ENCODE results near the gene TMEM134.

The TMEM134 gene

GRCh38 chr11:67458266-67458665 lies 10.8 kb downstream of the TMEM134 start:
- no peak for DNase-seq (ENCODE audit: low read depth, low spot score)

DNA sequence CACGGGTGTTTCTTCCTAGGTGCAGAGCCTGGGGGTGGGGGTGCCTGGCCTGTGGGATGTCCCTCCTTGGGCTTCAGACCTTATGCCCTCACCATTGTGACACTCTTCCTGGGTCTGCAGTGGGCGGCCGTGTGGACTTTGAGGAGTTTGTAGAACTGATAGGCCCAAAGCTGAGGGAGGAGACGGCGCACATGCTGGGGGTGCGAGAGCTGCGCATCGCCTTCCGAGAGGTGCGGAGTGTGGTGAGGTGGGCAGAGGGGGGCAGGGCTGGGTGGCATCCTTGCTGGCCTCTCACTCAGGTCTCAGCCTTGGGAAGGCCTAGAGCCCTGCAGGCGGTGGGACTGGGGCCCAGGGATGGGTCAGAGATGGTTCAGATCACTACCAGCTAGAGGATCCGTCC lies 11.6 kb downstream of the TMEM134 start:
- DNase-seq (ENCODE audit: low read depth, low spot score), result no peak

- DNase-seq (ENCODE audit: low read depth, low spot score), result no peak
Observed at GRCh38 chr11:67456068-67456705, 12.9 kb downstream of the TMEM134 start.

GRCh38 chr11:67455054-67455453 lies 14.0 kb downstream of the TMEM134 start, which contains the start of gene CABP4:
Gene CABP4 (plus strand): TSS chr11:67455354. CDS start chr11:67455424, 70 bp downstream.
- DNase-seq (ENCODE audit: low read depth, low spot score), result no peak

DNA sequence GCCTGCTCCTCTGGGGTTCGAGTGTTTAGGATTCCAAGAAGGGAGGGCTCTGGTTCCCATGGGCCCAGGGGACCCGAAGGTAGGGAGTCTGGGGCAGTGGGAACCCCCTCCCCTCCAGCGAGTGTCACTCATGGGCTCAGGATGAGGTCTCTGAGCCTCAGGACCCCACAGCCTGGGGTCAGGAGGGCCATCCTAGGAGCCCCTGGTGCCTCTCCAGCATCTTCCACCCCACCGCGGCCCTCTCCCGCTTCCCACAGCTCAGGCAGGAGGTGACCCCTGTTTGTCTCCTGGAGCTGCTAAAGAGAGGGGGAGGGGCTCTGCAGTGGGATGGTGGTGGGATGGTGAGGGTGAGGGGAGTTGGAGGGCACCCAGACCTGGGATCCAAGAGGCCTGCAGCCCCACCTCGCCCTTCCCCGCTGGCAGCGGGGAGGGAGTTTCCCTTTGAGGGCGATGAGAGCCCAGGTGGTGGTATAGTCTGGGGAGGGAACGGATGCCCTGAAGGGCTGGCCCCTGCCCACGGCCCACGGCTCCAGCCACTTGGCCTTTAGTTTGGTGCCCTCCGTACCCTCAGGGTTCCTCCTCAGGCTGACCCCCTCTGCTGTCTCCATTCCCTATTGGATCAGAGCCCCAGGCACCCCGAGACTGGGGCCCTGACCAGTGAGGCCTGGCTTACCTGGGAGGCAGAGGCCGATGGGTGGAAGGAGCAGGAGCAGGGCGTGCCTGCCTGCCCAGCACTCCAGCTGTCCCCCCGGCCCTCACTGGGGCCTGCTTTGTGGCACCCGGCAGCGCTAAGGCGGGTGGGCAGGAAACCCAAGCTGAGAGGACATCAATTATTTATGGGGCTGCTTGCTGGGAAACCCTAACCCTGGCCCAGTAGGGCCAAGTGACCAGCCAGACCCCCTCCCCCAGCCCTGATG lies 15.0 kb downstream of the TMEM134 start:
- DNase-seq (ENCODE audit: low read depth, low spot score), result no peak

- no peak for DNase-seq (ENCODE audit: low read depth, low spot score)
Observed at GRCh38 chr11:67452141-67452952, 16.7 kb downstream of the TMEM134 start, which contains the start of gene GPR152. Gene GPR152 (minus strand): TSS chr11:67452729. CDS start chr11:67452724, 5 bp downstream.

DNA sequence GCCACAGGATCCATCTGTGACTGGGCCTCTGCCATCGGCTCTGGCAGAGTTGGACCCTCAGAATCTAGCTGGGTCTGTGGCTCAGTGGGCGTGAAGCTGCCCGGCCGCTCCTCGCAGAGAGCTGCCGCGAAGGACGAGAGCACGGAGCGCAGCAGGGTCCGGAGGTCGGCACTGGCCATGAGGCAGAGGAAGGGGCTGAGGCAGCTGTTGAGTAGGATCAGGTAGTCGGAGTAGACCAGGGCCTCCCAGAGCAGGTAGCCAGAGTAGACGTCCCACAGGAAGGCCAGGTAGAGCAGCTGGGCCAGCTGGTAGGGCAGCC lies 17.4 kb downstream of the TMEM134 start:
- no peak for DNase-seq (ENCODE audit: low read depth, low spot score)

DNA sequence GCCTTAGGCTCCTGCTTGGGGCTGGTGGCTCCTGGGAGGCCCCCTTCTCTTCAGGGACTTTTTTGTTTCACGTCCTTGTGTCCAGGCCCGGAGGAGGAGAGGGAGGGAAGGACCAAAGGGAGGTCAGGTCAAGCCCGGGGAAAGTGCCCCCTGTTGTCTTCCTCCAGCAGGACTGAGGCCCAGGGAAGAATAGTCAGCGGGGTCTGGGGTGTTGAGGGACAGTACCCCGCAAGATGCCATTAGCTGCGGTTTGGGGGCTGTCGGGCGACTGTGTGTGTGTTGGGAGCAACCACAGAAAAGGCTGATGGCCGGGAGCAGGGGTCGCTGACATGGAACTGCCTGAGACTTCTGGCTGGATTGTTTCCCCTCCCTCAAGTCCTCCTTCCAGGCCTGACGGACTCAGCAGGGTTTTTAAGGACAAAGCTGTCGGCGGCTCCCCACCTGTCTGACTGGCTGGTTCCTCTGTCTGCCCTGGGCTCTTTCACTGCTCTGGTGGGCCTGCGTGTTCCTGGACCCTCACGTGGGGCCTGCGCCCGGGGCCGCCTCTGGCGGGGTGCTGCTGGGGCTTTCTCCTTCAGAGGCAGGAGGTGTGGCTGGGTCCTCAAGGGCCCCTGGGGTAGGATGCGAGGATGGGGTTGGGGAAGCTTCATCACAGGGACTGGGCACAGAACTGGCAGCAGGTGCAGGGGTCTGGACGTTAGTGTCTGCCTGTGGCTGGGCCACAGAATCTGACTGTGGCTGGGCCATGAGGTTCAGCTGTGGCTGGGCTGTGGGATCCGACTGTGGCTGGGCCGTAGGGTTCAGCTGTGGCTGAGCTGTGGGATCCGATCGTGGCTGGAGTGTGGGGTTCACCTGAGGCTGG lies 18.0 kb downstream of the TMEM134 start:
- no peak for DNase-seq (ENCODE audit: low read depth, low spot score)

GRCh38 chr11:67449116-67449844 lies 19.8 kb downstream of the TMEM134 start:
- no peak for DNase-seq (ENCODE audit: low read depth, low spot score)

- no peak for DNase-seq (ENCODE audit: low read depth, low spot score)
Observed at GRCh38 chr11:67448220-67448609, 20.8 kb downstream of the TMEM134 start.

GRCh38 chr11:67445515-67445914 lies 23.5 kb downstream of the TMEM134 start:
- no peak for DNase-seq (ENCODE audit: low read depth, low spot score)

DNA sequence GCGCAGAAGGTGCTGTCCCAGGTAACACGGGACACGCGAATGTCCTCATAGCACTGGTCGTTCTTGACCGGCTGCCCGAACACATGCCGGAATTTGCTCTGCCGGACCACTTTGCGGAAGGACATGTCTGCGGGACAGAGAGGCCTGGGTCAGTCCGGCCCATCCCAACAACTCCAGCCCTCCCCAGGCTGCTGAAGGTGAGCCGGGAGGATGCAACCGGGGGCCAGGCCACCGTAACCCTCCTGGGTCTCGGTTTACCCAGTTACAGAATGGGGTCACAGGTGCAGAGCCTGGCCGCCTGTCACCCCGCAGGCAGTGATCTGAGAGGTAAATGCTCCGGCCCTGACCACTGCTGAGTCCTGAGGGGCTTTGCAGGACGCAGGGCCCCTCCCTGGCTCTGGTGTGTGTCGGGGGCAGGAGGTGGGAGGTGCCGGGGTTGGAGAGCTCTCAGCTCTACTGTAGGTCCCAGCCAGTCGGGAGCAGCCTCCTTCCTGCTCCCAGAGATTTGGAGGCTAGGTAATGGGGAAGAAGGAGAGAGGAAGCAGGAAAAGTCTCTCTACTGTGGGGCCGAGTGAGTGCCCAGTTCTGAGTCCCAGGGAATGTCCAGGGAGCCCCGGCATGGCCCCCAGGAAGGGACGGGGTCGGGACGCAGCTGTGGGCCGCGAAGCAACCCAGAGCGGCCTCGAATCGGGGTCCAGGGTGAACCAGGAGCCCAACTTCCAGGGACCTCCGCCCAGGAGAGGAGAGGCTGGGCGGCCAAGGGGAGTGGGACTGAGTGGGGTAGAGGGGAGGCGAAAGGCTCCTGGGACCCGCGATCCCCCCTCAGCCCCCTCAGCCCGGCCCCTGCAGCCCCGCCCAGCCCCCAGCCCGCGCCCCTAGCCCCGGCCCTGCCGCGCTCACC lies 26.3 kb downstream of the TMEM134 start:
- DNase-seq (ENCODE audit: low read depth, low spot score), result no peak

DNA sequence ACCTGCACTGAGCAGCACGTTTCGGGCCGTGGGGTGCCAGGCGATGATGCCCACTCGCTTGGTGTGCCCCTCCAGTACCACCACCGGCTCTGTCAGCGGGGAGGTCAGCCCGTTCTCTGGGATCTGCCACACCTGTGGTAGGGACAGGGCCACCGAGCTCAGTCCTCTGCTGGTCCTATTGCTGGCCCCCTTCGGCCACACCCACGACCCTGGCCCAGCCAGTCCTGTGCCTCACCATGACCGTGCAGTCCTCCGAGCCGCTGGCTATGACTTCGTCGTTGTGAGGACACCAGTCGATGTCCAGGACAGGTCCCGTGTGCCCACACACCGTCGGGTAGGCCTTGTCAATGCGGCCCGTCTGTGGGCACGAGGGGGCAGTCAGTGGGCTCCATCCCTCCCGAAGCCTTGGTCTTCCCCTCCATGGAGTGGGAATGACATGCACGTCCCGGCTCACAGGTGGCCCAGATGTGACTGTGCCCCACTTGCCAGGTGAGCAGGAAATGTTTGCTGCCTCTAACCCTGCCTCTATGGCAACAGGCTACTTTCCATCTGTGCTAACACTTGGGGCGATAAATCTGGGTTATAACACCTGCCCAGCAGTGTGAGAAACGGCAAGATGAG lies 27.2 kb downstream of the TMEM134 start:
- no peak for DNase-seq (ENCODE audit: low read depth, low spot score)

- no peak for DNase-seq (ENCODE audit: low read depth, low spot score)
Observed at GRCh38 chr11:67441098-67441563, 27.9 kb downstream of the TMEM134 start.

DNA sequence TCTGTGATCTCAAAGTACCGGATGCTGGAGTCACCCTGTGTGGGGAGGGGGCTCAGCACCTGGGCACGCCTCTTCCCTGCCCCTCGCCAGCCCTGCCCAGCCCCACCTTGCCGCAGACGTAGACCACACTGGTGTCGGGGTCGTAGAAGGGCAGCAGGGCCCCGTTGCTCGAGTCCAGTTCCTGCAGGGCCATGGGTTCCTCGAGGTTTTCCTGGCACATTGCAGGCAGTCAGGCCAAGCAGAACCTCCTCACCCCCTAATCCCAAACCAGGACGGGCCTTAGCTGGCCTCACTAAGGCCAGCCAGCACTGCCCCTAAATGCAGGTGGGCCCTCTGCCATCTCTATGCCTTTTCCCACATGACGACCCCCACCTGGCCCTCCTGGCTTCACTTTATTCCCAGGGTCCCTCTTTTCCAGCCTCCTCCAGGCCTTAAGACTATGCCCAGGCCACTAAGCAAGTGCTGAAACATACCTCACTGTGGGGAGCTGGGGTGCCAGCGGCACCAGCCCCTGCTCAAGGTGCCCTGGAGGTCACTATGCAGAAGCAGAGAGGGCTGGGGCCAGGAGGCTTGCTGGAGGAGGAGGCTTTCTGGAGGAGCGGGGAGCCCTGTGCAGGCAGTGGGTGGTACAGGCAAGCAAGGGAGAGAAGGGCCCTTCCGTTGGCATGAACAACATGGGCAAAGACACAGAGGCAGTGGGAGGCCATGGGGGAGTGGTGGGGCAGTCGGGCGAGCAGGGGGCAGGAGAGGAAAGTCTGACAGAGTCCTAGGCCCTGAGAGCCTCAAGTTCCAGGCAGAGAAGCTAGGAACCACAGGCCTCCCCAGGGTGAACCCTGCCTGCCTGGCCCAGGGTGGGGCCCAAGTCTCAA lies 28.6 kb downstream of the TMEM134 start:
- no peak for DNase-seq (ENCODE audit: low read depth, low spot score)

DNA sequence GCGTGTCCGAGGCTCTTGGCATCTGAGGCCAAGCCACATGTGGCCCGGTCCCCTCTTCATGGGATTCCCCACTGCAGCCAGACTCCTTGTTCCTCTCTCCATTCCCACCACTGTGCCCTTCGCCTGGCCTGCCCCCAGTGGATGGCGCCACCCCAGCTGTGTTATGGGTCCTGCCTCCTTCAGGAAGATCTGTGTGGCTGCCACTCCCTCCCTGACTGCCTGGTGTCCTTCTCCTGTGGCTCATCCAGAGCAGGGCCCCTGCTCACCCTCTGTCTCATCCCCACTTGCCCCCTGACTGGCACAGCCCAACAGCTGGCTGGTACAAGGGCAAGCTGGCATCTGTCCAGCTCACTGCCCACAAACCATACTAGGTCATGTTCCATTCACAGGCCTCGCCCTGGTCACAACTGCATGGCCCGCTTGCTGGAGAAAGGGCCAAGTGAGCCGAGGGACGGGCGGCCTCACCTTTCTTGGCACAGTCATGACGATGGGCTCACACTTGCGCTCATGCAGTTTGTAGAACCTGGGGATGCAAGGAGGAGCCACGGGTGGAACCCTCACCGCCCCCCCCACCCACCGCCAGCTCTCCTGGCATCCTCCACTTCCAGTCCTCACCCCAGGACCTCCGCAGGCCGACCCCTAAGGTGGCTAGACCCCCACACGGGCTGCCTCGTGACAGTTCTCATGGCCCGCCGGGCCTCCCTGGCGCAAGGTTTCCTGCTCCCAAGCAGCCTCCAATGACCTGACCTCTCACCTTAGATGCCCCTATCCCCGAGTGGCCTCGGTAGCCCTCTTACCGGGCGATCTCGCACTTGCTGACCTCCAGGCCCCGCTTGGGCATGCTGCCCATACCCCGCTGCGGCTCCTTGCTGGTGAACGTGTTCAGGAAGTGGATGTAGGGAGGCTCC lies 29.5 kb downstream of the TMEM134 start:
- DNase-seq (ENCODE audit: low read depth, low spot score), result no peak
